Measurements from ENCODE around the gene LATS2.

DNA sequence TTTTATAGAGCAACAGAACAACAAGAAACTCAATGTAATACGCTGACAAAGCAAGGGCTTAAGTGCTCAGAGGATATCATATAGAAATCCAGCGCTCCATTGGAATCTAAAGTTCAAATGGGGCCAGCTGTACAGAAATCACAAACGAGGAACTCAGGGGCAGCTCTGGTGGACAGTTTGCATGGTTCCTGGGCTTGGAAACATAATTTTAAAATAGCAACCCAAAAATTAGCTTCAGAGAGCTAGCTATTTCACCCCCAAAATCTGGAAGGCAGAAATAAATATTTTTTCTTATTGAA is 19.2 kb upstream of the LATS2 start:
- no peak for TF ChIP-seq PATZ1 (CRISPR knock-in tag; IDR thresholded peaks at IDR 0.05; ENCODE audit: borderline replicate concordance)
- no peak for TF ChIP-seq ISL1 (CRISPR knock-in tag; IDR thresholded peaks at IDR 0.05)
- TF ChIP-seq ZC3H10 (CRISPR knock-in tag; IDR thresholded peaks at IDR 0.05): no peak
- TF ChIP-seq ZFP3 (CRISPR knock-in tag; IDR thresholded peaks at IDR 0.05): no peak
- TF ChIP-seq ZNF8 (CRISPR knock-in tag; IDR thresholded peaks at IDR 0.05): no peak
- no peak for TF ChIP-seq BACH2 (CRISPR knock-in tag; IDR thresholded peaks at IDR 0.05; ENCODE audit: borderline replicate concordance)
- no peak for TF ChIP-seq ESRRG (CRISPR knock-in tag; IDR thresholded peaks at IDR 0.05)
- TF ChIP-seq, protein P1, sequence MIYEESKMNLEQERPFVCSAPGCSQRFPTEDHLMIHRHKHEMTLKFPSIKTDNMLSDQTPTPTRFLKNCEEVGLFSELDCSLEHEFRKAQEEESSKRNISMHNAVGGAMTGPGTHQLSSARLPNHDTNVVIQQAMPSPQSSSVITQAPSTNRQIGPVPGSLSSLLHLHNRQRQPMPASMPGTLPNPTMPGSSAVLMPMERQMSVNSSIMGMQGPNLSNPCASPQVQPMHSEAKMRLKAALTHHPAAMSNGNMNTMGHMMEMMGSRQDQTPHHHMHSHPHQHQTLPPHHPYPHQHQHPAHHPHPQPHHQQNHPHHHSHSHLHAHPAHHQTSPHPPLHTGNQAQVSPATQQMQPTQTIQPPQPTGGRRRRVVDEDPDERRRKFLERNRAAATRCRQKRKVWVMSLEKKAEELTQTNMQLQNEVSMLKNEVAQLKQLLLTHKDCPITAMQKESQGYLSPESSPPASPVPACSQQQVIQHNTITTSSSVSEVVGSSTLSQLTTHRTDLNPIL (CRISPR knock-in tag; IDR thresholded peaks at IDR 0.05; ENCODE audit: low read depth): no peak

Data from SK-N-SH treated with all-trans-retinoic acid at 6 μM for 48 hours (cell line).